Endodermal cell (in vitro differentiated cells): ENCODE results near the gene LRP10. TPM values are rescaled to one million over a fixed set of nuclear protein-coding genes. Genes with fewer than 3 reads are reported as not detected.

Source experiments
- DNase-seq: peaks from one replicate; pipeline ENCODE4 v3.0.0-alpha.2; 2017
- H3K27ac ChIP-seq: 2 replicates; pipeline ENCODE4 v1.5.1; 2013; ENCODE audit warnings: mild to moderate bottlenecking, low read depth, low read length, moderate library complexity
- H3K27me3 ChIP-seq: 2 replicates; pipeline ENCODE4 v1.6.1; 2013; ENCODE audit warnings: mild to moderate bottlenecking, low read length, moderate library complexity; ENCODE audit not compliant: insufficient read depth, control insufficient read depth, poor library complexity, severe bottlenecking
- H3K36me3 ChIP-seq: 2 replicates; pipeline ENCODE4 v1.7.0; 2013; ENCODE audit warnings: mild to moderate bottlenecking, low read length, moderate library complexity; ENCODE audit not compliant: control insufficient read depth, insufficient read depth
- H3K4me1 ChIP-seq: one replicate; pipeline ENCODE4 v1.7.0; 2013; ENCODE audit warnings: low read length; ENCODE audit not compliant: control insufficient read depth, insufficient read depth
- H3K4me3 ChIP-seq: 2 replicates; pipeline ENCODE4 v1.5.1; 2013; ENCODE audit warnings: mild to moderate bottlenecking, low read length, moderate library complexity
- H3K9ac ChIP-seq: 2 replicates; pipeline ENCODE4 v1.6.1; 2013; ENCODE audit warnings: mild to moderate bottlenecking, low read length, moderate library complexity; ENCODE audit not compliant: poor library complexity, severe bottlenecking; ENCODE audit errors: extremely low read depth
- H3K9me3 ChIP-seq: 2 replicates; pipeline ENCODE4 v1.6.1; 2013; ENCODE audit warnings: mild to moderate bottlenecking, low read length, moderate library complexity; ENCODE audit not compliant: control insufficient read depth
- H3K27ac Mint-ChIP-seq: 2 replicates; pipeline ENCODE4 v1.8.0; 2020; ENCODE audit warnings: mixed read lengths
- H3K27me3 Mint-ChIP-seq: 2 replicates; pipeline ENCODE4 v1.8.0; 2021; ENCODE audit warnings: mild to moderate bottlenecking, mixed read lengths; ENCODE audit not compliant: insufficient read depth
- H3K36me3 Mint-ChIP-seq: 2 replicates; pipeline ENCODE4 v1.8.0; 2020; ENCODE audit warnings: low read depth, mixed read lengths
- H3K4me1 Mint-ChIP-seq: 2 replicates; pipeline ENCODE4 v1.8.0; 2020; ENCODE audit warnings: mixed read lengths
- H3K4me3 Mint-ChIP-seq: 2 replicates; pipeline ENCODE4 v1.8.0; 2020; ENCODE audit warnings: mild to moderate bottlenecking, moderate library complexity, mixed read lengths
- H3K9me3 Mint-ChIP-seq: 2 replicates; pipeline ENCODE4 v1.8.0; 2020; ENCODE audit warnings: mild to moderate bottlenecking, mixed read lengths
- WGBS, 2 experiments: methylation state at CpG; one replicate each; pipeline versions ENCODE4 v1.1.5 to v1.1.7; 2013; ENCODE audit warnings: missing lambda C conversion rate in 2 of 2, mixed read lengths in 1 of 2; ENCODE audit not compliant: insufficient coverage in 1 of 2, insufficient read length in 1 of 2; 5-methylcytosine and 5-hydroxymethylcytosine counted together
- total RNA-seq, 2 donors: library from RNA; stranded (reverse); fragmentation: NEBNext Ultra II Directional in 1 of 2; extraction: Animal tissue kit (Norgen Biotek cat#: 25700) in 1 of 2; gene quantifications; 2 replicates in 1 of 2; 3 replicates in 1 of 2; pipeline ENCODE4 v1.2.1, GENCODE V29; 2021
- TF ChIP-seq, protein P1 (sequence below): fragments of 200-600 bp; sonication (generic); conservative IDR thresholded peaks from 2 replicates; pipeline ENCODE4 v1.5.0; 2021; ENCODE audit warnings: antibody characterized with exemption, mild to moderate bottlenecking

The LRP10 gene
- total RNA-seq, 2 donors from 2014 or later, result 28.9 to 41.5 TPM

DNA sequence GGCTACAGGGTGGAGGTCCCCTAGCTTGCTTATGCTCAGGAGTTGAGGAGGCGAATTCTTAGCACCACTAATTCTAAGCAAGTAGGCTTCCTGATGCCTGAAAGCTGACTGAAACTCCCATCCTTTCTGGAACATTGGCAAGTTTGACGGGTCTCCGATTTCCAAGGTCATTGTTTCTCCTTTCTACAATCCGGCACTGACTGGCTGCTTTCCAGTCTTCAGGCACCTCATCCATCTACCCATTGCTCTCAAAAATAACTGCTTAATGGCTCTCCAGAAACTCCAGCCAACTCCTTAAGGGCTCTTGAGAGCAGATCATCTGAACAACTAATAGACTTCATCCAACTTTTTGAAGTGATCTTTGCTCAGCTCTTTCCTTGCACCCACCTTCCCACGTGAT lies 24.8 kb downstream of the LRP10 start:
- H3K9me3 Mint-ChIP-seq, result no peaks in the 10 kb centered on the region

DNA sequence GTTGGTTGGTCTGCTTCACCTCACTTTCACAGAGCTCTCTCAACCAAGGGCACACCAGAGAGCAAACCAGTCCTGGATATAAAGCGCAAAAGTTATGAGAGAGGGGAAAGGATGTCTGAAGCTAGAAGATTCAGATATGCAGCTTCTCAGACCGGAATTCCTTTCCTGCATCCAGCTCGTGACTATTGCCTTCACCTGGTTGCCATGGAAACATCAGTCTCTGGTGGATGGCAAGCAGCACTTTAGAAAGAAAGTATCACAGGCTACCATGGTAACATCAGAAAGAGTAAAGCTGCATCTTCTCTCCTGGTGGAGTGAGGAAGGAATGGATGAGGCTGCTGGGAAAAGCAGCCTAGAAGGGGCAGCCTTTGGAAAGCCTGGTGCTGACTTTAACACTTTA lies 25.2 kb downstream of the LRP10 start:
- H3K4me3 Mint-ChIP-seq, result no peak overlapping the region
- 89 to 96% methylated on average over 3 of the region's 3 CpGs for WGBS, 2 experiments
- no peaks in the 10 kb centered on the region for H3K27me3 ChIP-seq
- no peak overlapping the region for H3K27ac Mint-ChIP-seq
- no peaks in the 10 kb centered on the region for H3K9me3 Mint-ChIP-seq
- H3K36me3 Mint-ChIP-seq, result peaks cover 14% of the 10 kb centered on the region
- peaks cover 31% of the 10 kb centered on the region for H3K36me3 ChIP-seq
- H3K4me1 Mint-ChIP-seq, result peaks cover 5% of the 10 kb centered on the region
- DNase-seq, result peak; percentile 41
- H3K4me3 ChIP-seq, result no peak overlapping the region
- peaks cover 24% of the 10 kb centered on the region for H3K27me3 Mint-ChIP-seq
- no peaks in the 10 kb centered on the region for H3K9me3 ChIP-seq
- peaks cover 10% of the 10 kb centered on the region for H3K4me1 ChIP-seq
- no peak overlapping the region for H3K9ac ChIP-seq
- no peak overlapping the region for H3K27ac ChIP-seq
- TF ChIP-seq, protein P1, sequence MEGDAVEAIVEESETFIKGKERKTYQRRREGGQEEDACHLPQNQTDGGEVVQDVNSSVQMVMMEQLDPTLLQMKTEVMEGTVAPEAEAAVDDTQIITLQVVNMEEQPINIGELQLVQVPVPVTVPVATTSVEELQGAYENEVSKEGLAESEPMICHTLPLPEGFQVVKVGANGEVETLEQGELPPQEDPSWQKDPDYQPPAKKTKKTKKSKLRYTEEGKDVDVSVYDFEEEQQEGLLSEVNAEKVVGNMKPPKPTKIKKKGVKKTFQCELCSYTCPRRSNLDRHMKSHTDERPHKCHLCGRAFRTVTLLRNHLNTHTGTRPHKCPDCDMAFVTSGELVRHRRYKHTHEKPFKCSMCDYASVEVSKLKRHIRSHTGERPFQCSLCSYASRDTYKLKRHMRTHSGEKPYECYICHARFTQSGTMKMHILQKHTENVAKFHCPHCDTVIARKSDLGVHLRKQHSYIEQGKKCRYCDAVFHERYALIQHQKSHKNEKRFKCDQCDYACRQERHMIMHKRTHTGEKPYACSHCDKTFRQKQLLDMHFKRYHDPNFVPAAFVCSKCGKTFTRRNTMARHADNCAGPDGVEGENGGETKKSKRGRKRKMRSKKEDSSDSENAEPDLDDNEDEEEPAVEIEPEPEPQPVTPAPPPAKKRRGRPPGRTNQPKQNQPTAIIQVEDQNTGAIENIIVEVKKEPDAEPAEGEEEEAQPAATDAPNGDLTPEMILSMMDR, result no peak

More for the DNA sequence above, 24.8 kb downstream of the LRP10 start:
- H3K4me3 Mint-ChIP-seq, result no peak overlapping the region
- Histone ChIP-seq H3K9ac (no peak overlapping the region), H3K27me3 (no peaks in the 10 kb centered on the region), H3K9me3 (no peaks in the 10 kb centered on the region), H3K27ac (no peak overlapping the region), H3K36me3 (peaks cover 28% of the 10 kb centered on the region), H3K4me1 (peaks cover 10% of the 10 kb centered on the region), H3K4me3 (no peak overlapping the region)
- DNase-seq, result no peak
- peaks cover 24% of the 10 kb centered on the region for H3K27me3 Mint-ChIP-seq
- WGBS, 2 experiments, result 95 to 98% methylated on average over 5 of the region's 5 CpGs
- H3K4me1 Mint-ChIP-seq, result peaks cover 5% of the 10 kb centered on the region
- H3K36me3 Mint-ChIP-seq, result peaks cover 10% of the 10 kb centered on the region
- no peak overlapping the region for H3K27ac Mint-ChIP-seq
- TF ChIP-seq, protein P1, result no peak

DNA sequence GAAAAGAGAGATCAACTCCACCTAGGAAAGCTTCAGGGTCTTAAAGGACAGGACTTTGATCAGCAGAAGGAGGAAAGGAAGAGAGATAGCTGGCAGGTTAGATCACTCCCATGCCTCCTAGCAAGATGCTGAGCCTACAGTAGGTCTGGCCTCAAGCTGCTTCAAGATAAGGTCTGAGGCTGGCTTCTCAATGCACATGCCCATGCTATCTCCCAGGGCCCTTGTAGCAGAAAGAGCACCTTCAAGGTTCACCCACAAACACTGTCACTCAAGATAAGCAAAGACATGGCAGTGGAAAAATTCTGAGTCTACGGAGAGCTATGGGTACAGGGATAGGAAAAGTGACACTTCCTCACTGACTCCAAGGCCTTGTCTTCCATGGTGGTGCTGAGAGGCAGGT lies 25.8 kb downstream of the LRP10 start:
- H3K27ac Mint-ChIP-seq, result no peak overlapping the region
- Histone ChIP-seq H3K9ac (no peak overlapping the region), H3K4me3 (no peak overlapping the region), H3K9me3 (no peaks in the 10 kb centered on the region), H3K27me3 (no peaks in the 10 kb centered on the region), H3K36me3 (peaks cover 35% of the 10 kb centered on the region), H3K4me1 (peaks cover 10% of the 10 kb centered on the region), H3K27ac (no peak overlapping the region)
- no peaks in the 10 kb centered on the region for H3K9me3 Mint-ChIP-seq
- WGBS, 2 experiments, result 60 to 94% methylated on average over 1 of the region's 1 CpG
- peak; percentile 36 for DNase-seq
- H3K27me3 Mint-ChIP-seq, result peaks cover 24% of the 10 kb centered on the region
- H3K4me1 Mint-ChIP-seq, result peaks cover 5% of the 10 kb centered on the region
- H3K36me3 Mint-ChIP-seq, result peaks cover 20% of the 10 kb centered on the region
- TF ChIP-seq, protein P1, result no peak
- H3K4me3 Mint-ChIP-seq, result no peak overlapping the region
